Activated CD4-positive, CD25-positive, alpha-beta regulatory T cell (primary cell): Measurements from ENCODE around the gene CFAP46.
"Not testable (repeated sequence)": the region's sequence is repeated elsewhere in the genome, so short reads cannot be mapped to it uniquely, and the experiment has no call there.

Source experiments
- DNase-seq, 4 experiments: peaks; one replicate each; lab custom pipeline; 2025; lab: John Stamatoyannopoulos, UW

CFAP46 gene

GRCh38 chr10:132912713-132913558 lies 29.4 kb downstream of the CFAP46 start:
- no peak for DNase-seq

DNA sequence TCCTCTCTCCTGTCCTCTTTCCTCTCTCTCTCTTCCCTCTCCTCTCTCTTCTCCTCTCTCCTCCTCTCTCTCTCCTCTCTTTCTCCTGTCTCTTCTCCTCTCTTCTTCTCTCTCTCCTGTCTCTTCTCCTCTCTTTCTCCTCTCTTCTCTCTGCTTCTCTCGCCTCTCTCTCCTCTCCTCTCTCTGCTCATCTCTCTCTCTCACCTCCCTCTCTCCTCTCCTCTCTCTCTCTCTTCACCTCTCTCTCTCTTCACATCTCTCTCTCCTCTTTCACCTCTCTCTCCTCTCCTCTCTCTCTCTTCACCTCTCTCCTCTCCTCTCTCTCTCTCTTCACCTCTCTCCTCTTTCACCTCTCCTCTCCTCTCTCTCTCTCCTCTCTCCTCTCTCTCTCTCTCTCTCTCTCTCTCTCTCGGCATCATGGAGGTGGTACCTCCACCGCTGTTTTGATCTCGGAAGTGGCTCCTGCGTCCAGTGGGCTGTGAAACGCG lies 30.1 kb downstream of the CFAP46 start:
- no peak for DNase-seq

- no peak for DNase-seq
These were observed 30.6 kb downstream of the CFAP46 start for GRCh38 chr10:132911786-132912097.

DNA sequence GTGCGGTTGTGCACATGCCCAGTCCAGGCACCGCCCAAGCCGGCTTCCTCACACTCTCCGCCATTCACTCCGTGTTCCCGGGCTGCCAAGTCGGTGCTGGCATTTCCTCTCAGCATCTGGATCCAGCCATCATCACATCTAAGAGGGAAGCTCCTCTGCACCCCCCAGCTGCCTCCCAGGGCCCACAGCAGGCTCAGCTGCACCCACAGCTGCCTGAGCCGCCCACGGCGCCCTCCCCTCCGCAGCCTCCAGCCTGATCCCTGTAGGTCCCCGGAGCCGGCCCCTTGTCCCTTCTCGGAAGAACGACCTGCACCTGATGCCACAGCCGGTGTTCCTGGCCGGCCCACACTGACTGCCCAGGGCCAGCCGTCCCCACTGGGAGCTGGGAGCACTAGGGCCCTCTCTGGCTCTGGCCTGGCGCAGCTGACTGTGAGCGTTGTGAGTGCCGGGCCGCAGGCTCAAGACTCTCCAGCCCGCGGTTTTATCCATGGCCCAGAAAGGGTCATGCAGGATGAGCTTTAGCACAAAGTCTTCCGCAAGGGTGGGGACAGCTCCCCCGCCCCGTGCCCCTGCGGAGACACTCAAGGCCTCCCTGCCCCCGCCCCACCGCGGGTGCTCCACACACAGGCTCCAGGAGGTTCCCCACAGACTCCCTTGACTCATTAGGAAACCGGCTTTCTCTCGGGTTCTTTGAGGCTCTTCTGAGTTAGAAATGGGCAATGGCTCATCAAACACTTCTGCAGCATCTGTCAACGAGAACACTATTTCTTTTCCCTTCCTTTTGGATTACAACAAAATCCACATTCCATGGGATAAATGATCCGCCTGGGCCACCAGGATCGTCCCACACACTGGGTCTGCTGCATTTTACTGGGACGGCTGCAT lies 31.2 kb downstream of the CFAP46 start:
- no peak for DNase-seq

- DNase-seq = no peak
These were observed 32.0 kb downstream of the CFAP46 start for GRCh38 chr10:132910186-132910880.

GRCh38 chr10:132909491-132910071 lies 32.8 kb downstream of the CFAP46 start:
- no peak for DNase-seq

DNA sequence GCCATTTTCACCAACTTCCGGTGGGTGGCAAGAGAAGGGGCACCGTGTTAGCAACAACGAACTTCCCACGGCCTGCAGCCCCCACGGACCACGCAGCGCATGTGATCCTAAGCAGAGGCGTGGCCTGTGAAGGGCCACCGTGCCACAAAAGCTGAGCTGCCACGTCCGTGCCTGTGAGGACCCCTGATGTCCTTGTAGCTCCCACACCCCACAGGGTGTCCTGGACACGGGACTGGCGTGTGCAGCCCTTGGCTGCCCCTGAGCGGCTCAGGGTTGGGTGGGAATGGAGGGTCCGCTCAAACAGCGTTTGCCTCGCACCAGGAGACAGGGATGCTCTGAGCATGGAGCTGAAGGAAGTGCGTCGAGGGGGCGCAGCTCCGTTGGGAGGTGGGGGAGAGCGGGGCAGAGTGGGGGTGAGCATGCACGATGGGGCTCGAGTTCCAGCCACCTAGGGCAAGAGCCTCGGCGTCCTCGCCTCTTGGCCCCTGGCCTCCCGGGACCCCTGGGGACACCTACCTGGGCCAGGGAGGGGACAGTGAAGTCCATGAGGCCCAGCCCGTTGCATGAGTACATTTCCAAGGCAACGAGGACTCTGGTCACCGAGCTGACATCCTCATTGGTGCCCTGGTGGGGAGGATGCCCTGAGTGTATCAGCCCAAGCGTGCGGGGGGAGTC lies 33.6 kb downstream of the CFAP46 start:
- no peak for DNase-seq

GRCh38 chr10:132907821-132908620 lies 34.3 kb downstream of the CFAP46 start:
- no peak for DNase-seq

GRCh38 chr10:132906836-132907235 lies 35.5 kb downstream of the CFAP46 start:
- DNase-seq = no peak

- DNase-seq = no peak
These were observed 36.3 kb downstream of the CFAP46 start for GRCh38 chr10:132906106-132906505.

DNA sequence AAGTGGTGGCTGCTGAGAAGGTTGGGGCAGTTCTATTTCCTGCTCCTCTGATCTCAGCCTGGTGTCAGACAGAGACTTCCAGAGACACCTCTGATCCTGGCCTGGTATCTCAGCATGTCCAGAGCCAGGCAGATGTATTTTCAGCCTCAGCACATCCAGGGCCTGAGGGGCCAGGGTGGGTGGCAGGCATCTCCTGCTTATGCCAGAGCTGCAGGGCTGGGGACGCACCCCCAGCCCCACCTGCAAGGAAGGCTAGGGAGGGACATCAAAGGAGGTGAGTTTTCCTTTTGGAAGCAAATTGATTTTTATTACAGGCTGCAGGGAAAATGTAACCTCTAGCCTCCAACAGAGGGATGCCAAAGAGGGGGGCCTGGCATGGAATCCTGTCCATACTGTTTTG lies 36.7 kb downstream of the CFAP46 start:
- no peak for DNase-seq

DNA sequence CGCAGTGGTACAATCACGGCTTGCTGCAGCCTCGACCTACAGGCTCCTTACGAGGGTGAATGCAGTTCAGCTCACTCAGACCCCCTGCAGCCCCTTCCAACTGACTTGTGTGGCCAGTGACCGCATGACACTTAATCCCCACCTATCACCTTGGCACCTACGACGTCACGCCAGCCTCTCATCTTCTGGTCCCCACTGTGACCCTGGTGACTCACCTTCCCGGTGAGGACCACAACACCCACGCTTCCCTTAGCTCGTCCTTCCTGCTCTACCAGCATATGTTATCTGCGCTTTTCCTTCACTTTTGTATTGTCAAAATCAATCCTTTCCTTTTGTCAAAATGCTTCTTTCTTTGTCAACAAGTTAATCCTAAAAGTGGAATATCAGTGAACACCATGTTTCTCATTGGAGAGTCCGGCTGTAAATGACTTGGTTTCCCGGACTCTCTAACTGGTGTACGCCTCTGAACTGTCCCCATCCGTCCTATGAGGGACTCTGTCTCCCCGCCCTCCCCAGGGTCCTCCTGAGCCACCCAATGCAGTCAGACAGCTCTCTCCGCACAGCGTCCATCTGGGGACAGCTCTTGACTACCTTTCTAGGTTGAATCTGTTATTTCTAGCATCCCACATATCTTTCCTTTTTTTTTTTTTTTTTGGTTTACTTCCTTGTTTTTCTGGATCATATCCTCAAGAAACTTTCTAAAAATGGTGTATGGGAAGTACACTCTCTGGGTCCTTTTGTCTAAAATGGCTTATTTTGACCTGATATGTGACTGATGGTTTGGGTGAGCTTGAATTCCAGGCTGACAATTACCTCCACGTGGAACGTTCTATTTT lies 37.3 kb downstream of the CFAP46 start:
- DNase-seq = no peak

DNA sequence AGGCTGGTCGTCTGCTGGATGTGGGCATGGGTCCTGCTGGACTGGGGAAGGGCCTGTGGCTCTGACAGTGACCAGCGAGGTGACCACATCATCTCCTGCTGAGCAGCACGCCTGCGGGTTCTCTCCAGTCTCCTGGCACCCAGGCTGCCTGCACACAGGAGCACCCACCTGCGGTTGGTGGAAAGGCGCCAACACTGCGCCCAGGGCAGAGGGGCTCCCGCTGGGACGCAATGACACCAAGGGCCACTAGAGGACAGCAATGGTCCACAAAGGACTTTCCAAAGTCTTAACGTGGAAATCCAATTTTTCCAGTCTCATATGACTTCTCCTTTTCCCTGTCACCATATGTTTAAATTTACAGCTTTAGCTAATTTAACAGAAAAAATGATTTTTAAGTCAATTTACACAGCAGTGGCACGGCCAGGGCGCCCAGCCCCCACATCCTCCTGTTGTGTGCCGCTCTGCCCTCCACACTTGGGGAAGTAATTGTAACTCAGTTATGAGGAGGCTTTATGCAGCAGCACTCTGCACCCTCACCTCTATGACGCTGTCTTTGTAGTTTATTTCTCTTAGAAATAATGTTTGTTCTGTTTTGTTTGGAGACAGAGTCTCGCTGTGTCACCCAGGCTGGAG lies 38.1 kb downstream of the CFAP46 start:
- DNase-seq = no peak

DNA sequence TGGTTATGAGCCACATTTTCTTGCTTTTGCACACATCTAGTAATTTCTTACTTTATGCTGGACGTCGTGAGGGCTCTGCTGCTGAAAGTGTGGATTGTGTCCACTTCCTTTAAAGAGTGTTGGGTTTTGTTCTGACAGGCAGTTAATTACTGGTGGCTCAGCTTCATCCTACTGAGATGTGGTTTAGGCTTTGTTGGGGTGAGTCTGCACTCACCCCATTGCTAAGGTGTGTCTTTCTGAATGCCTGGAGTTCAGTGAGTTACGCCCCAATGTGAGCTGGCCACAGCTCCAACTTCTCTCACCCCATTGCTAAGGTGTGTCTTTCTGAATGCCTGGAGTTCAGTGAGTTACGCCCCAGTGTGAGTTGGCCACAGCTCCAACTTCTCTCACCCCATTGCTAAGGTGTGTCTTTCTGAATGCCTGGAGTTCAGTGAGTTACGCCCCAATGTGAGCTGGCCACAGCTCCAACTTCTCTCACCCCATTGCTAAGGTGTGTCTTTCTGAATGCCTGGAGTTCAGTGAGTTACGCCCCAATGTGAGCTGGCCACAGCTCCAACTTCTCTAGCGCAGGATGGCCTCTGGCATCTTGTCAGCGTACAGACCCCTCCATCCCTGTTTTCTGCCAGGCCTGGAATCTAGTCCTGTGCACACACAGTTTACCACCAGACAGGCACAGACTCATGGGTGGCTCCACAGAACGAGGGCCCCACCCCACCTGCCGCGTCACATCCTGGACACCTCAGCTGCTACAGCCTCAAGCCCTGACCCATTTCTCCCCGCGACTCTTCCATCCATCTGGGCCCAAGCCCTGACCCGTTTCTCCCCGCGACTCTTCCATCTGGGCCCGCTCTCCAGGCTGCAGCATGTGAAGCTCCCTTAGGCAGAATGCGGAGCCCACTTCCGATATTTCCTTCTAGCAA lies 39.5 kb downstream of the CFAP46 start:
- DNase-seq = not testable (repeated sequence)

GRCh38 chr10:132901351-132901750 lies 41.0 kb downstream of the CFAP46 start:
- no peak for DNase-seq

- DNase-seq = no peak
These were observed 42.1 kb downstream of the CFAP46 start for GRCh38 chr10:132900211-132900756.

DNA sequence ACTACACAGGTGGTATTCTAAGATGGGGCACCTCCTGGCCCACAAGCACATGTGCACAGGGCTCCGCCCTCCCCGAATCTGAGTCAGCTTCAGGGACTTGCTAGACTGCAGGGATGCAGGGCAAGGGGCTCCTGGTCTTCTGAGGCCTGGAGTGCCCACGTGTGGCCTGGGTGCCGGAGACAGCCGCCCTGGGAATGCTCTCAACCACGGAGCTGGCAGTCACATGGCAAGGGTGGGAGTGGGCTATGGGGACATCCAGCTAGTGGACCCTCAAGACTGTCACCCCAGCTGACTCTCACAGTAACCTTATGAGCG lies 42.7 kb downstream of the CFAP46 start:
- no peak for DNase-seq
